GM19099 (cell line): ENCODE measurements around the gene AKR1D1.

Experiments
- POLR2A ChIP-seq: IDR thresholded peaks from 3 replicates; pipeline ENCODE4 v1.6.1; 2011; ENCODE audit warnings: low read depth; ENCODE audit not compliant: insufficient read length; ENCODE audit errors: extremely low read depth

The AKR1D1 gene

DNA sequence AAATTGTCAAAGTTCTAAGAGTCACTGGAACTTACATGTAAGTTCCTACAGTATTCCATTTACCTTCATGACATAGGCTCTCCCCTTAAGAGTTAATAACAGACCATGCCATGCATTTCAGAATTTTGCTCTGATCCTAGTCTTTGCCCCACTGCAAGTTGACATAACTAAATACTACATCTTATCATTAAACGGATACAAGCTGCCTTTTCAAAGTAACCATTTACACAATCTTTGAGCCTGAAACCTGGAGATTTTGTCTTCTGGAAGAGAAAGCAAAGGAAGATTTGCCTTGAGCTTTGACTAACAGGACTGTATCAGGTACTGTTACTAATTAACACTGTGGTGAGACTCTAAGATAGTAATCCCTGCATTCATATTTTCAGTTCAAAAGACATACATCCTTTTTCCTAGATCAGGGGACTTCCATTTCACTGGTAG is 9.3 kb upstream of the AKR1D1 start:
- no peak for TF ChIP-seq POLR2A

DNA sequence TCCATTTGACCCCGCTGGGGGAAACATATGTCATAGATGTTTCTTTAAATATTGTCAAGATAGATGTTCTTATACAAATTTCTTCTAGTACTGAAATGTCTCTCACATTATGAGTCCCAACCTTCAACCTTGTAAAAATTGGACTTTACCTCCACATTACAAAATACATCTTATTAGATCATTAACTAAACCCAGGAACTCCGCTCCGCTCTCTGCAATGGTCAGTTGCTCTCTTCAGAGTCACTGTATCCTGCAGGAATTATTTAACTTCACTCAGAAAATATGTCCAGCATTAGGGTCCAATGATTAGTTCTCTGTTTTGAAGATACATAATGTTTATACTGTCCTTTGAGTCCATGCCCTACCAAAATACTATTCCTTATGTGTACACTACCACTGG is 8.5 kb upstream of the AKR1D1 start:
- no peak for TF ChIP-seq POLR2A

DNA sequence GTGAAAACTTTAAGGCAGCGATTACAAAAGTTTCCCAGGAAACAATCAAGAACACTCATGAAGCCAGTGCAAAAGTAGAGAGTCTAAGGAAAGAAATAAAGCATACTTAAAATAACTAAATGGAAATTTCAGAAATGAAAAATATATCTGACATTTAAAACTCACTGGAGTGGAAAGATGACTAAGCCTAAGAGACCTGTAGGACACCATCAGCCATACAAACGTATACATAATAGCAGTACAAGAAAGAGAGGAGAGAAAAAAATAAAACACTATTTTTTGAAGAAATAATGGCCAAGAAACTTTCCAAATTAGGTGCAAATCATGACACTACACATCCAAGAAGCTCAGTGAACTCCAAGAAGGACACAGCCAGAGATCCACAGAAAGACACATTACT is 5.4 kb upstream of the AKR1D1 start:
- no peak for TF ChIP-seq POLR2A

DNA sequence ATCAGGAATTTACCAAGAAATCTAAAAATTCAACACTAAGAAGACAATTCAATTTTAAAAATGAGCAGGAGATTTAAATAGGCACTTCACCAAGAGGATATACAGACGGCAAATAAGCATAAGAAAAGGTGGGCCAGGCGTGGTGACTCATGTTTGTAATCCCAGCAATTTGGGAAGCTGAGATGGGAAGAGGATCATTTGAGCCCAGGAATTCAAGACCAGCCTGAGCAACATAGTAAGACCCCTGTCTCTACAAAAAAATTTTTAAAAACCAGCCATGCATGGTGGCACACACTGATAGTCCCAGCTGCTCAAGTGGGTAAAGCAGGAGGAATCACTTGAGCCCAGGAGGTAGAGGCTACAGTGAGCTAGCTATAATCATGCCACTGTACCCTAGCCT is 3.5 kb upstream of the AKR1D1 start:
- TF ChIP-seq POLR2A: no peak

DNA sequence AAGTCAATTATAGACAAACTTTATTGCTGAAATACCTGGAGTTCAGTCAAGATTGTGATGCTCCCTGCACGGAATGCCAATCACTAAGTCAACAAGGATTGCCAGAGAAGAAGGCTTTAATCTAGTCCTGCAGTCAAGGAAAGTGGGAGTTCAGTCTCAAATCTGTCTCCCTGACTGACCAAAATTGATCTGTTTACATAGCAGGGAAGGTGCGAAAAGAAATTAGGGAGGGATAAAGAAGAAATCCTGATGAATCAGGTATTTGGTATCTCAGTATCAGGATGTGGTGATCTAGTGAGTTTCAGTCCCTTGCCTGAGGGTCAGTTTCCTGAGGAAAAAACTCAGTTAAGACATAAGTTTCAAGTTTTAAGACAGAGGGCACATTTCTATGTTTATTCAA is 2.1 kb upstream of the AKR1D1 start:
- no peak for TF ChIP-seq POLR2A

DNA sequence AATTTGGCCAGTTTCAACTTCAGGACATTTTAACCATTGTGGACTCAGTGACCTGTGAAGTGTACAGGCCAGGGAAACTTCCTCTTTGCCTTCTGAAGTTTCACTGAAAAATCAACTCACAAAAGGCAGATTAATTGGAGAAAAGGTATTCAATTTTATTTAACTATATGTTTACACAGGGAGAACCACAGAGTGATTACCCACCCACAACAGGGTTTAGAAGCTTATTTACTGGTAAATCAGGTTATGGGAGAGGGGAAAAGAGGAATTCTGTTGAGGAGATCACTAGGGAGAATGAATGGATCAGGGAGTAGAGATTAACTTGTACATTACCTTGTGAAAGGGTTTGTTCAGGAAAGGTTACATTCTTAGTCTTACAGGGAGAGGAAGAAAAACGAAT is 1.7 kb upstream of the AKR1D1 start:
- TF ChIP-seq POLR2A: no peak

DNA sequence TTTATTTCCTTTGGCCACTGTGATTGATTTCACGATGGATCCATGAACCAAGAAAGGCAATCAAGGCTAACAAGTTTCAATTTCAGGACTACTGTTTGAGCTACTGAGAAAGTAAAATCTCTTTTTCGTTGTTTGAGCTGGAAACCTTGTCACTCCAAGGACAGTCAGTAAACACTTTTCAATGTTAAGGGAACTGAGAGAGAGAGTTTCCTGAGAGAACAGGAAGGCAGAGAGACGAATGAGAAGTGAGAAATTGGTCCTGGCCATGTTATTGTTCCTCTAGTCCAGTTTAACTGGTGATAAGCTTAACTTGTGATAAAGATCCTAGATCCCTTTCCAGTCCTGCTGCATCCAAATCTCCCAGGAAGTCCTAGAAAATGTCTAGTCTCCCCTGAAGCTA is 909 bp upstream of the AKR1D1 start:
- TF ChIP-seq POLR2A: no peak

DNA sequence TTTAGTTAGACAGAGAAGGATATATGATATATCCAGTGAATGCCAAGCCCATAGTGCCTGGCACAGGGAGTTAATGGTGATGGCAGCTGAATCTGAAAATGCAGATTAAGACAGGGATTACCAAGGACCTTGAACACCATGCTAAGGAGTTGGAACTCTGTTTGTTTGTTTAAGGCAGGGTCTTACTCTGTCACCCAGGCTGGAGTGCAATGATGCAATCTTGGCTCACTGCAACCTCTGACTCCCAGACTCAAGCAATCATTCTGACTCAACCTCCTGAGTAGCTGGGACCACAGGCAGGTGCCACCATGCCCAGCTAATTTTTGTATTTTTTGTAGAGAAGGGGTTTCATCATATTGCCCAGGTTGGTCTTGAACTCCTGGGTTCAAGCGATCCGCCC is 1.6 kb downstream of the AKR1D1 start:
- TF ChIP-seq POLR2A: no peak

DNA sequence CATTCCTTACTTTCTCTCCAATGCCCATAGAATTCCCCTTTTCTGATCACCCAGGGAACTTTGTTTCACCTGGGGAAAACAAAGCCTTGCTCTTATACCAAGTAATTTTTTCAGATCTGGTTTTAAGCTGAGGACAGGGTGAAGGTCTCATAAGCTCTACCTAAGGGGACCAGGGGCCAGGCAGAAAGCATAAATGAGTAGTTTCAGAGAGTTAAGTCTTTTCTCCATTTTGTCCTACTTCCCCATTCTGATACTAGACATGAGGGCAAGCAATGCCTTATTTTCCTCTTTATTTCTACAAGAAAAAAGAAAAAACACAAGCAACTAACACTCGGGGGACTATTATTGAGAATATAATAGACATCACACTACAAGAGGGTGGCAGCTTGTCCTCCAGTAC is 2.9 kb downstream of the AKR1D1 start:
- TF ChIP-seq POLR2A: no peak

DNA sequence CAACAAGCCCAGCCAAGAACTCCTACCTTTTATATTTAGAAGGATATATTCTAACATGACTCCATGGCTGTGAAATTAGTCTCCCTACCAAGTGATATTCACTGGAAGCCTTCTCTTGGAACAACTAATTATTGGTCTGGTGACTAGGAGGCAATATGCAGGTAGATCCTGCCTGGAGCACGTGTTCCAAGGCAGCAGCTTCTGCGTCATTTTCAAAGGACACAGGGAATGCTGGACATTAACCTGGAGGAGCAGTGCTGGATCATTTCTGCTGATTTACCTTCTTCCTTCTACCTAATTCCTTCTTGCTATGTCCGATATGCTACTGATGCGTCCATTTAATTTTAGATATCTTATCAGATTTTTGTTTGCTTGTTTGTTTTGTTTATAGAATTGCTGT is 5.6 kb downstream of the AKR1D1 start:
- TF ChIP-seq POLR2A: no peak

DNA sequence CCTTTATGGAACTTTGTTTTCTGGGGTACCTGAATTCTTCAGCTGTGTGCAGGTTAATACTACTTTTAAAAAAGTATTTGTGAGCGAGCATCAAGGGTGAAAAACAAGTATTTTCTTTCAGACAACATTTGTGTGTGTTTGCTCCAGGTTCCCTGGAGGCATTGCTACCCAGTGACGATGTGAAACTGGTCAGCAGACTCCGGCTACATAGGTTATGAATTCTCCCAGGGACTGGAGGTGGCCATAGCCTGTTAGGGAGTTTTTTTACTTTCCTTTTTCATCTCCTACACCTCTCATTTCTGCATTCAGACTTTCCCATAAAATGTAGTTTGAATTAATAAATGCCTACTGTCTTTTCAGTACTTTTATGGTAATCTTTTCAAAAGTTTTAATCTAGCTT is 7.6 kb downstream of the AKR1D1 start:
- no peak for TF ChIP-seq POLR2A

DNA sequence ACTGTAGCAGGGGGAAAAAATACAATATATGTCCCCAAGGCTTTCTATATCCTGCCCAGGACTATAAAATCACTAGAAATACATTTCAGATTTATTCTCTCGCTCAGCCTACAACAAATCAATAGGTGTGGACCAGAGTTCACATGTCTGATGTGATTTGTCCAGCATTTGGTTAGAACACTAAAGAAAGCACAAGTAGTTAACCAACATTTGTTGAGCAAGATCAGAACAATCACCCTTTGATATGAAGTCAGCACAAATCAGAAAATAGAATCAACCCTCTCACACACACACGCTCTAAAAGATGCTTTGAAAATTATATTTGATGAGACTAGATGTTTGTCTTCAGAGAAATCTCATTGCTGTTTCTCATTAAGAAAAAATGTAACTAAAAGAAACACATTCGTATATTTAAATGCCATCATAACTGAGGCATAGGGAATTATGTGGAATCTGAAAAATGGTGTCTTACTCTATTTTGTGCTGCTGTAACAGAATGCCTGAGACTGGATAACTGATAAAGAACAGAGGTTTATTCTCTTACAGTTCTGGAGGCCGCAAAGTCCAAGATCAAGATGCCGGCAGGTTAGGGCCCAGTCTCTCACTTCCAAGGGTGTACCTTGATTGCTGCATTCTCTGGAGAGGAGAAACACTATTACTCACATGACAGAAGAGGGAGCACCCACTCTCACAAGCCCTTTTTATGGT is 10.5 kb downstream of the AKR1D1 start:
- TF ChIP-seq POLR2A: no peak

DNA sequence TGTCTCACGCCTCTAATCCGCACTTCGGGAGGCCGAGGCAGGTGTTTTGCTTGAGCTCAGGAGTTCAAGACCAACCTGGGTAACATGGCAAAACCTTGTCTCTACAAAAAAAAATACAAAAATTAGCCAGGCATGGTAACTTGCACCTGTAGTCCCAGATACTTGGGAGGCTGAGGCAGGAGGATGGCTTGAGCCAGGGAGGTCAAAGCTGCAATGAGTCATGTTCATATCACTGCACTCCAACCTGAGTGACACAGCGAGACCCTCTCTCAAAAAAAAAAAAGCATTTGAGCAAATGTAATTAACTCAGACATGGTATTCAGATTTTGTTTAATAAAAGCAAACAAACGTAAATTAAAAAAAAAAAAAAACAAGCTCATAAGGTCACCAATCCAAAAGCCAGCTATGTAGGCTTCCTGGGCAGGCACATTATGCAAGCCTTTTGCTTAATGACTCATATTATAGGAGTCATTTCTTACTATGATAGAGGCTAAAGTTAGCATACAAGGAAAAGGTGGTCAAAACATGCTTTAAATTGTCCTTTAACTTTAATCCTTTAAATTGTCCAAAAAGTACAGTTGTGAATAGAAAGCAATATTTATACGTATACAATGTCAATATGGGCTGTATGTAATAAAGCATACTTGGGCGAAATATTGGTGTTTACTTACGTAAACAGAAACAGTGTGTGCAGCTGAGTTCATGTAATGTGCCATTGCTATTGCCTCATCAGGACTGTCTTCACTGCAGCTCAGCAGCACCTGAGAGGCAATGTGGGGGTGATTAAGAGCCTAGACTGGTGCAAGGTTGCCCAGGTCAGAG is 13.0 kb downstream of the AKR1D1 start:
- TF ChIP-seq POLR2A: no peak

DNA sequence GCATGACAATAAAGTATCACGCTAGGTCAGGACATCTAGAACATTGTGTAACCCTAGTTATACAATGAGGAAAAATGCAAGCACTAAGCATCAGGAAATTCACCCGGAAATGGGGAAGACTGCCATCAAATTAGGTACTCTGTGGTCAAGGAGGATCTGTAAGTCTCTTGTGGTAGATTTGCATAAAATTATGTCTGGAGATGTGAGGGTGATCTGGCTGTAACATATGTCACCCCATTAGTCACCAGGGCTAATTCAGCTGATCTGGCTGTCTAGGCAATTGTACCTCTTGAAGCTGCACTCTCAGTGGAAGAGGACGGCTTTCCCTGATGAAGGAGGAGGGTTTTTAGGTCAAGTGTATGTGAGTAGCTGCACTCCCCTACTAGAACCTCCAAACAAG is 14.8 kb downstream of the AKR1D1 start:
- no peak for TF ChIP-seq POLR2A

DNA sequence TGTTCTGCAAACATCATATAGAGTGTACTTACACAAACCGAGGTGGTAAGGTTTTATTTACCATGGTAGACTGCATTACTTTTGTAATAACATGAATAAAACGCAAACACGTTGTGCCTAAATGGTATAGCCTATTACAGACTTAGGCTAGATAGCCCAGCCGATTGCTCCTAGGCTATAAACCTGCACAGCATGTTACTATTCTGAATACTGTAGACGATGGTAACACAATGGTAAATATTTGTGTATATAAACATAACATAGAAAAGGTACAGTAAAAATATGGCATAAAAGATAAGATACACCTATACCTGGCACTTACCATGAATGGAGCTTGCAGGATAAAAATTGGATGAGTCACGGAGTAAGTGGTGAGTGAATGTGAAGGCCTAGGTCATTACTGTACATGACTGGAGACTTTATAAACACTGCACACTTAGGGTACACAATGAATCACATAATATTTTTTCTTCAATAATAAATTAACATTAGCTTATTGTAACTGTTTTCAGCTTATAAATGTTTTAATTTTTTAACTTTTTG is 16.3 kb downstream of the AKR1D1 start:
- no peak for TF ChIP-seq POLR2A

DNA sequence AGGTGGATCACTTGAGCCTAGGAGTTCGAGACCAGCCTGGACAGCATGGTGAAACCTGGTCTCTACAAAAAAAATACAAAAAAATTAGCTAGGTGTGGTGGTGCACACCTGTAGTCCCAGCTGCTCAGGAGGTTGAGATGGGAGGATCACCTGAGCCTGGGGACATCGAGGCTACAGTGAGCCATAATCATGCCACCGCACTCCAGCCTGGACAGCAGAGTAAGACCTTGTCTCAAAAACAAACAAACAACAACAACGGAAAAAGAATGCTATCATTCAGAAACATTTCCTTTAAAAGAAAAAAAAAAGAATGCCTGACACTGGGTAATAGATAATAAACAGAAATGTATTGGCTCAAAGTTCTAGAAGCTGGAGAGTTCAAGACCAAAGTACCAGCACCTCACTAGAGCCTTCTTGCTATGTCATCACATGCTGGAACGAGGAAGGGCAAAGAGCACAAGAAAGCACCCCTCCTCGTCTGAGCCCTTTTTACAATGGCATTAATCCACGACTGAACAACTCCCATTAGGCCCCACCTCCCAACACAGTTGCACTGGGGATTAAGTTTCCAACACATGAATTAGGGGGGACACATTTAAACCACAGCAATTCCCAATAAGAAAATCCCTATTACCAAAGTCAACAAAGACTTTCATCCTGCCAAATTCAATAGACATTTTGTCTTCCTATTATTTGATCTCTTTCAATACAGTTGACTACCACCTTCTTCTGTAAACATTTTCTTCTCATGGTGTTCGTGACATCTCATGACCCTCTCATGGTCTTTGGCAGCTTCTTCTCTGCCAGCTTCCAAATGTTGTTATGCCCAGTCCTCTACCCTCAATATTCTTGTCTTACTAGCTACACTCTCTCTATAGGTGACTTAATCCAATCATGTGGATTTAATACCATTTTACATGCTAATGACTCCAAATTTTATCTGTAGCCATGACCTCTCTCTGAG is 20.0 kb downstream of the AKR1D1 start:
- TF ChIP-seq POLR2A: no peak
